Gastroesophageal sphincter (tissue), 3 donors: ENCODE results near the gene NDRG2.

Source experiments
- CTCF ChIP-seq, 4 experiments: fragments of 200-600 bp in 2 of 4; fragments of 450-650 bp in 2 of 4; sonication (generic) in 1 of 4; IDR thresholded peaks; one replicate each; pipeline ENCODE4 v1.5.1; 2017 to 2019; ENCODE audit warnings: antibody characterized with exemption in 4 of 4, mild to moderate bottlenecking in 2 of 4, moderate library complexity in 2 of 4
- EP300 ChIP-seq: sonication (generic); formaldehyde crosslinking; IDR thresholded peaks from one replicate; pipeline ENCODE4 v1.6.1; 2017; ENCODE audit warnings: antibody characterized with exemption, mild to moderate bottlenecking
- POLR2A ChIP-seq, 2 donors: fragments of 450-650 bp; IDR thresholded peaks; one replicate each; pipeline ENCODE4 v1.6.1; 2017; ENCODE audit warnings: antibody characterized with exemption in 2 of 2, mild to moderate bottlenecking in 2 of 2, moderate library complexity in 1 of 2
- POLR2AphosphoS5 ChIP-seq: sonication (generic); formaldehyde crosslinking; IDR thresholded peaks from one replicate; pipeline ENCODE4 v1.6.1; 2017; ENCODE audit warnings: antibody characterized with exemption

- TF ChIP-seq CTCF (IDR thresholded peaks at IDR 0.05) (no peak), EP300 (no peak), POLR2AphosphoS5 (no peak), POLR2A (IDR thresholded peaks at IDR 0.05) (no peak)
These were observed 42.1 kb upstream of the NDRG2 start for GRCh38 chr14:21066882-21067502.
